WTC11 (cell line): ENCODE data around the gene RCL1. TPM values are rescaled to one million over a fixed set of nuclear protein-coding genes. Genes with fewer than 3 reads are reported as not detected.
A peak's percentile ranks its signal among the peaks of the same experiment; 100 is the strongest.

ENCODE experiments used
- ATAC-seq: fragments of 200-7000 bp; cut with Tn5 transposase; 2 replicates; pipeline ENCODE4 v1.10.0; 2021; ENCODE audit warnings: mild to moderate bottlenecking, moderate library complexity
- CTCF ChIA-PET: fragments of 300-600 bp; sonication (Branson Sonifier 250); formaldehyde crosslinking; loops from one replicate; lab custom pipeline; 2021; ENCODE audit warnings: antibody characterized with exemption; lab: Charles Lee
- POLR2A ChIA-PET: fragments of 350-600 bp; sonication (Branson Sonifier 250); formaldehyde crosslinking; loops from one replicate; lab custom pipeline; 2021; ENCODE audit warnings: antibody characterized with exemption; lab: Charles Lee
- DNase-seq: peaks from one replicate; pipeline ENCODE4 v3.0.0; 2021; ENCODE audit warnings: low spot score
- H3K27ac Mint-ChIP-seq: 2 replicates; pipeline ENCODE4 v1.8.0; 2021; ENCODE audit warnings: mixed read lengths
- H3K27me3 Mint-ChIP-seq: 2 replicates; pipeline ENCODE4 v1.8.0; 2021; ENCODE audit warnings: low read depth, mild to moderate bottlenecking, moderate library complexity, mixed read lengths
- H3K36me3 Mint-ChIP-seq: 2 replicates; pipeline ENCODE4 v1.8.0; 2021; ENCODE audit warnings: mixed read lengths
- H3K4me1 Mint-ChIP-seq: 2 replicates; pipeline ENCODE4 v1.8.0; 2022; ENCODE audit warnings: mixed read lengths
- H3K4me3 Mint-ChIP-seq: 2 replicates; pipeline ENCODE4 v1.8.0; 2021; ENCODE audit warnings: mild to moderate bottlenecking, moderate library complexity, mixed read lengths
- H3K9me3 Mint-ChIP-seq: 2 replicates; pipeline ENCODE4 v1.8.0; 2021; ENCODE audit warnings: mixed read lengths
- ATF1 ChIP-seq: sonication (generic); formaldehyde crosslinking; IDR thresholded peaks from 2 replicates; pipeline ENCODE4 v1.8.1; 2023; ENCODE audit warnings: mild to moderate bottlenecking, moderate library complexity, missing genetic modification reagents
- CREM ChIP-seq: sonication (generic); formaldehyde crosslinking; IDR thresholded peaks from 2 replicates; pipeline ENCODE4 v1.8.1; 2022; ENCODE audit warnings: mild to moderate bottlenecking, missing genetic modification reagents, moderate library complexity
- GRHL2 ChIP-seq: fragments of 250-450 bp; sonication (Bioruptor Pico); IDR thresholded peaks from 2 replicates; pipeline ENCODE4 v1.8.0; 2022; ENCODE audit warnings: mild to moderate bottlenecking, moderate library complexity; ENCODE audit not compliant: insufficient replicate concordance, severe bottlenecking
- OVOL2 ChIP-seq: fragments of 250-450 bp; sonication (Bioruptor Pico); IDR thresholded peaks from 2 replicates; pipeline ENCODE4 v1.9.0; 2021; ENCODE audit warnings: mild to moderate bottlenecking, borderline replicate concordance
- RELA ChIP-seq: sonication (generic); formaldehyde crosslinking; IDR thresholded peaks from 2 replicates; pipeline ENCODE4 v1.8.1; 2022; ENCODE audit warnings: missing genetic modification reagents, mild to moderate bottlenecking, borderline replicate concordance
- SMAD3 ChIP-seq: sonication (generic); formaldehyde crosslinking; IDR thresholded peaks from 2 replicates; pipeline ENCODE4 v1.8.0; 2022; ENCODE audit warnings: missing genetic modification reagents, mild to moderate bottlenecking, borderline replicate concordance
- SP1 ChIP-seq: sonication (generic); formaldehyde crosslinking; conservative IDR thresholded peaks from 2 replicates; pipeline ENCODE4 v1.8.1; 2022; ENCODE audit warnings: missing genetic modification reagents
- total RNA-seq: library from RNA; stranded (reverse); gene quantifications from 3 replicates; pipeline ENCODE4 v1.2.3, GENCODE V29; 2021
- TF ChIP-seq, protein P1 (sequence below): sonication (generic); formaldehyde crosslinking; IDR thresholded peaks from 2 replicates; pipeline ENCODE4 v1.8.1; 2022; ENCODE audit warnings: missing genetic modification reagents, borderline replicate concordance
- TF ChIP-seq, protein P2 (sequence below): fragments of 250-450 bp; sonication (Bioruptor Pico); IDR thresholded peaks from 2 replicates; pipeline ENCODE4 v1.9.0; 2021; ENCODE audit warnings: mild to moderate bottlenecking, borderline replicate concordance
- TF ChIP-seq, protein P3 (sequence below): sonication (generic); formaldehyde crosslinking; IDR thresholded peaks from 2 replicates; pipeline ENCODE4 v1.8.1; 2023; ENCODE audit warnings: mild to moderate bottlenecking, missing genetic modification reagents
- TF ChIP-seq, protein P4 (sequence below): fragments of 250-450 bp; sonication (Bioruptor Pico); IDR thresholded peaks from 2 replicates; pipeline ENCODE4 v1.8.0; 2021; ENCODE audit warnings: mild to moderate bottlenecking
- TF ChIP-seq, protein P5 (sequence below): sonication (generic); formaldehyde crosslinking; conservative IDR thresholded peaks from 2 replicates; pipeline ENCODE4 v1.8.1; 2023; ENCODE audit warnings: mild to moderate bottlenecking, low read depth, missing genetic modification reagents, moderate library complexity
- TF ChIP-seq, protein P6 (sequence below): sonication (generic); formaldehyde crosslinking; IDR thresholded peaks from 2 replicates; pipeline ENCODE4 v1.8.1; 2022; ENCODE audit warnings: low read depth, mild to moderate bottlenecking, moderate library complexity, missing genetic modification reagents, borderline replicate concordance

Gene RCL1
- total RNA-seq, 1 experiment from 2014 or later: 27.2 TPM

DNA sequence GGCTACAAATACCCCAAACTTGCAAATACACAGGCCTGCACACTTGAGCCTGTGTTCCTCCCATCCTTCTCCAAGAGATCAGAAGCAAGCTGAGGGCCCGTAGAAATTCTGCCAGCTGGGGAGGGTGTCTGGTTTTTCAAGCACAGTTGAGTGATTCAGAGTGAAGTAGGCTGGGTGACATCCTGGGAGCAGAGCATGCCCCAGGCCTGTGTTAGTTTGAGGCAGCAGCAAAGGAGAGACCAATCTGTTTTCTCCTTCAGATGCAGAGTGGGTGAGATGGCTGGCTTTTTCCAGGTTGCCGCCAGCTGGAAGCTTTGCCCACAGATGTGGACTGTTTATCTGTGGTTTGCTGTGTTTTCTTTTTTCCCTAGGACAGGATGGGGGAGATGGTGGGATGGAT lies 63.1 kb downstream of the RCL1 start:
- no peaks in the 10 kb centered on the region for H3K4me1 Mint-ChIP-seq
- ChIA-PET POLR2A (no interaction called here), CTCF (no interaction called here)
- H3K36me3 Mint-ChIP-seq: peaks cover 16% of the 10 kb centered on the region
- H3K27ac Mint-ChIP-seq: peak overlapping the region; percentile 29; the same call in 1 of the 2 replicates
- no peaks in the 10 kb centered on the region for H3K9me3 Mint-ChIP-seq
- ATAC-seq (no peak), DNase-seq (no peak)
- TF ChIP-seq RELA (CRISPR knock-in tag) (no peak), OVOL2 (no peak), SP1 (CRISPR knock-in tag) (no peak), SMAD3 (CRISPR knock-in tag) (no peak), ATF1 (CRISPR knock-in tag) (no peak), CREM (CRISPR knock-in tag) (no peak), GRHL2 (CRISPR knock-in tag) (no peak)
- TF ChIP-seq, protein P1, sequence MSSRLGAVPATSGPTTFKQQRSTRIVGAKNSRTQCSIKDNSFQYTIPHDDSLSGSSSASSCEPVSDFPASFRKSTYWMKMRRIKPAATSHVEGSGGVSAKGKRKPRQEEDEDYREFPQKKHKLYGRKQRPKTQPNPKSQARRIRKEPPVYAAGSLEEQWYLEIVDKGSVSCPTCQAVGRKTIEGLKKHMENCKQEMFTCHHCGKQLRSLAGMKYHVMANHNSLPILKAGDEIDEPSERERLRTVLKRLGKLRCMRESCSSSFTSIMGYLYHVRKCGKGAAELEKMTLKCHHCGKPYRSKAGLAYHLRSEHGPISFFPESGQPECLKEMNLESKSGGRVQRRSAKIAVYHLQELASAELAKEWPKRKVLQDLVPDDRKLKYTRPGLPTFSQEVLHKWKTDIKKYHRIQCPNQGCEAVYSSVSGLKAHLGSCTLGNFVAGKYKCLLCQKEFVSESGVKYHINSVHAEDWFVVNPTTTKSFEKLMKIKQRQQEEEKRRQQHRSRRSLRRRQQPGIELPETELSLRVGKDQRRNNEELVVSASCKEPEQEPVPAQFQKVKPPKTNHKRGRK (CRISPR knock-in tag): no peak
- TF ChIP-seq, protein P2, sequence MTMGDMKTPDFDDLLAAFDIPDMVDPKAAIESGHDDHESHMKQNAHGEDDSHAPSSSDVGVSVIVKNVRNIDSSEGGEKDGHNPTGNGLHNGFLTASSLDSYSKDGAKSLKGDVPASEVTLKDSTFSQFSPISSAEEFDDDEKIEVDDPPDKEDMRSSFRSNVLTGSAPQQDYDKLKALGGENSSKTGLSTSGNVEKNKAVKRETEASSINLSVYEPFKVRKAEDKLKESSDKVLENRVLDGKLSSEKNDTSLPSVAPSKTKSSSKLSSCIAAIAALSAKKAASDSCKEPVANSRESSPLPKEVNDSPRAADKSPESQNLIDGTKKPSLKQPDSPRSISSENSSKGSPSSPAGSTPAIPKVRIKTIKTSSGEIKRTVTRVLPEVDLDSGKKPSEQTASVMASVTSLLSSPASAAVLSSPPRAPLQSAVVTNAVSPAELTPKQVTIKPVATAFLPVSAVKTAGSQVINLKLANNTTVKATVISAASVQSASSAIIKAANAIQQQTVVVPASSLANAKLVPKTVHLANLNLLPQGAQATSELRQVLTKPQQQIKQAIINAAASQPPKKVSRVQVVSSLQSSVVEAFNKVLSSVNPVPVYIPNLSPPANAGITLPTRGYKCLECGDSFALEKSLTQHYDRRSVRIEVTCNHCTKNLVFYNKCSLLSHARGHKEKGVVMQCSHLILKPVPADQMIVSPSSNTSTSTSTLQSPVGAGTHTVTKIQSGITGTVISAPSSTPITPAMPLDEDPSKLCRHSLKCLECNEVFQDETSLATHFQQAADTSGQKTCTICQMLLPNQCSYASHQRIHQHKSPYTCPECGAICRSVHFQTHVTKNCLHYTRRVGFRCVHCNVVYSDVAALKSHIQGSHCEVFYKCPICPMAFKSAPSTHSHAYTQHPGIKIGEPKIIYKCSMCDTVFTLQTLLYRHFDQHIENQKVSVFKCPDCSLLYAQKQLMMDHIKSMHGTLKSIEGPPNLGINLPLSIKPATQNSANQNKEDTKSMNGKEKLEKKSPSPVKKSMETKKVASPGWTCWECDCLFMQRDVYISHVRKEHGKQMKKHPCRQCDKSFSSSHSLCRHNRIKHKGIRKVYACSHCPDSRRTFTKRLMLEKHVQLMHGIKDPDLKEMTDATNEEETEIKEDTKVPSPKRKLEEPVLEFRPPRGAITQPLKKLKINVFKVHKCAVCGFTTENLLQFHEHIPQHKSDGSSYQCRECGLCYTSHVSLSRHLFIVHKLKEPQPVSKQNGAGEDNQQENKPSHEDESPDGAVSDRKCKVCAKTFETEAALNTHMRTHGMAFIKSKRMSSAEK (CRISPR knock-in tag): no peak
- TF ChIP-seq, protein P3, sequence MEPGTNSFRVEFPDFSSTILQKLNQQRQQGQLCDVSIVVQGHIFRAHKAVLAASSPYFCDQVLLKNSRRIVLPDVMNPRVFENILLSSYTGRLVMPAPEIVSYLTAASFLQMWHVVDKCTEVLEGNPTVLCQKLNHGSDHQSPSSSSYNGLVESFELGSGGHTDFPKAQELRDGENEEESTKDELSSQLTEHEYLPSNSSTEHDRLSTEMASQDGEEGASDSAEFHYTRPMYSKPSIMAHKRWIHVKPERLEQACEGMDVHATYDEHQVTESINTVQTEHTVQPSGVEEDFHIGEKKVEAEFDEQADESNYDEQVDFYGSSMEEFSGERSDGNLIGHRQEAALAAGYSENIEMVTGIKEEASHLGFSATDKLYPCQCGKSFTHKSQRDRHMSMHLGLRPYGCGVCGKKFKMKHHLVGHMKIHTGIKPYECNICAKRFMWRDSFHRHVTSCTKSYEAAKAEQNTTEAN: no peak
- TF ChIP-seq, protein P4, sequence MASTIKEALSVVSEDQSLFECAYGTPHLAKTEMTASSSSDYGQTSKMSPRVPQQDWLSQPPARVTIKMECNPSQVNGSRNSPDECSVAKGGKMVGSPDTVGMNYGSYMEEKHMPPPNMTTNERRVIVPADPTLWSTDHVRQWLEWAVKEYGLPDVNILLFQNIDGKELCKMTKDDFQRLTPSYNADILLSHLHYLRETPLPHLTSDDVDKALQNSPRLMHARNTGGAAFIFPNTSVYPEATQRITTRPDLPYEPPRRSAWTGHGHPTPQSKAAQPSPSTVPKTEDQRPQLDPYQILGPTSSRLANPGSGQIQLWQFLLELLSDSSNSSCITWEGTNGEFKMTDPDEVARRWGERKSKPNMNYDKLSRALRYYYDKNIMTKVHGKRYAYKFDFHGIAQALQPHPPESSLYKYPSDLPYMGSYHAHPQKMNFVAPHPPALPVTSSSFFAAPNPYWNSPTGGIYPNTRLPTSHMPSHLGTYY: no peak
- TF ChIP-seq, protein P5, sequence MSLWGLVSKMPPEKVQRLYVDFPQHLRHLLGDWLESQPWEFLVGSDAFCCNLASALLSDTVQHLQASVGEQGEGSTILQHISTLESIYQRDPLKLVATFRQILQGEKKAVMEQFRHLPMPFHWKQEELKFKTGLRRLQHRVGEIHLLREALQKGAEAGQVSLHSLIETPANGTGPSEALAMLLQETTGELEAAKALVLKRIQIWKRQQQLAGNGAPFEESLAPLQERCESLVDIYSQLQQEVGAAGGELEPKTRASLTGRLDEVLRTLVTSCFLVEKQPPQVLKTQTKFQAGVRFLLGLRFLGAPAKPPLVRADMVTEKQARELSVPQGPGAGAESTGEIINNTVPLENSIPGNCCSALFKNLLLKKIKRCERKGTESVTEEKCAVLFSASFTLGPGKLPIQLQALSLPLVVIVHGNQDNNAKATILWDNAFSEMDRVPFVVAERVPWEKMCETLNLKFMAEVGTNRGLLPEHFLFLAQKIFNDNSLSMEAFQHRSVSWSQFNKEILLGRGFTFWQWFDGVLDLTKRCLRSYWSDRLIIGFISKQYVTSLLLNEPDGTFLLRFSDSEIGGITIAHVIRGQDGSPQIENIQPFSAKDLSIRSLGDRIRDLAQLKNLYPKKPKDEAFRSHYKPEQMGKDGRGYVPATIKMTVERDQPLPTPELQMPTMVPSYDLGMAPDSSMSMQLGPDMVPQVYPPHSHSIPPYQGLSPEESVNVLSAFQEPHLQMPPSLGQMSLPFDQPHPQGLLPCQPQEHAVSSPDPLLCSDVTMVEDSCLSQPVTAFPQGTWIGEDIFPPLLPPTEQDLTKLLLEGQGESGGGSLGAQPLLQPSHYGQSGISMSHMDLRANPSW (CRISPR knock-in tag): no peak
- TF ChIP-seq, protein P6, sequence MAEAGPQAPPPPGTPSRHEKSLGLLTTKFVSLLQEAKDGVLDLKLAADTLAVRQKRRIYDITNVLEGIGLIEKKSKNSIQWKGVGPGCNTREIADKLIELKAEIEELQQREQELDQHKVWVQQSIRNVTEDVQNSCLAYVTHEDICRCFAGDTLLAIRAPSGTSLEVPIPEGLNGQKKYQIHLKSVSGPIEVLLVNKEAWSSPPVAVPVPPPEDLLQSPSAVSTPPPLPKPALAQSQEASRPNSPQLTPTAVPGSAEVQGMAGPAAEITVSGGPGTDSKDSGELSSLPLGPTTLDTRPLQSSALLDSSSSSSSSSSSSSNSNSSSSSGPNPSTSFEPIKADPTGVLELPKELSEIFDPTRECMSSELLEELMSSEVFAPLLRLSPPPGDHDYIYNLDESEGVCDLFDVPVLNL (CRISPR knock-in tag): no peak
- no peaks in the 10 kb centered on the region for H3K27me3 Mint-ChIP-seq
- no peak overlapping the region for H3K4me3 Mint-ChIP-seq
